GM19438 (cell line): ENCODE measurements around the gene MUCL1.

ENCODE experiments used
- ATAC-seq: cut with Tn5 transposase; IDR thresholded peaks from one replicate; pipeline ENCODE4 v1.9.1; 2021; ENCODE audit warnings: low read depth; ENCODE audit not compliant: unreplicated experiment

MUCL1 gene

GRCh38 chr12:54891717-54892478 lies 37.6 kb downstream of the MUCL1 start:
- ATAC-seq: no peak
